HG02943 (cell line): ENCODE data around the gene CILP2.

Experiments
- ATAC-seq: cut with Tn5 transposase; IDR thresholded peaks from one replicate; pipeline ENCODE4 v1.9.1; 2021; ENCODE audit warnings: mild to moderate bottlenecking, low read depth, moderate library complexity; ENCODE audit not compliant: unreplicated experiment

The CILP2 gene

DNA sequence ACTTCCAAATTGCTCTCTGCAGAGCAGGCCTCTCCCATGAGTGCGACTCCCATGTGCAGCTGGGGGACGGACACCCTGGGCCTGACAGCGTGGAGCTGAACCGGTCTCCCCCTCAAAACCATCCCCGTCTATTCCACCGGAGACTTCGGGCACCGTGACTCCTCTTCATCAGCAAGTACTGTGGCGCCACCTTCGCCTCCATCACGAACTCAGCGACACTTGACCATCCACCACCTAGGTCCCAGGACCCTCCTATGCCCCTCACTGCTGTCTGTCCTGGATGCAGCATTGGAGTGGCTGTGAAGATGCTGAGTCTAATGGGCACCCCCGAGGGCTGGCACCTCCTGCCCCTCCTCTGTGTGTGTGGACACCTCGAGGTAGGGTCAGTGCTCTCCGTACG is 20.6 kb downstream of the CILP2 start:
- no peak for ATAC-seq

DNA sequence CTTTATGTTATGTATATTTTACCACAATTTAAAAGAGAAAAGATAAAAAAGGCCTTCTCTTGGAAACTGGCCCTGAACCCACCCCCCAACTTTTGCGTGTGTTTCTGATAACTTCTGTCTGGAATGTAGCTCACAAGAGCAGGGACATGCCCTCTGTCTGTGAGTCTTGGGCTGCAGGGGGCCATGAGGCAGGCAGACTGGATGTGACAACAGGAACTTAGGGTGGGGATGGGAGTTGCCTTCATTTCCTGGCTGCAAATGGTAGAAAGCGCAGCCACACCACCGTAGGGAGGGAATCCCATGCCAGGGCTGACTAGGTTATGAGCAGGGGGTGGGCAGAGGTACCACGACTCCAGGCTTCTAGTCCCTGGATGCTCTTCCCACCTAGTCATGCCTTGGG is 21.9 kb downstream of the CILP2 start:
- no peak for ATAC-seq

DNA sequence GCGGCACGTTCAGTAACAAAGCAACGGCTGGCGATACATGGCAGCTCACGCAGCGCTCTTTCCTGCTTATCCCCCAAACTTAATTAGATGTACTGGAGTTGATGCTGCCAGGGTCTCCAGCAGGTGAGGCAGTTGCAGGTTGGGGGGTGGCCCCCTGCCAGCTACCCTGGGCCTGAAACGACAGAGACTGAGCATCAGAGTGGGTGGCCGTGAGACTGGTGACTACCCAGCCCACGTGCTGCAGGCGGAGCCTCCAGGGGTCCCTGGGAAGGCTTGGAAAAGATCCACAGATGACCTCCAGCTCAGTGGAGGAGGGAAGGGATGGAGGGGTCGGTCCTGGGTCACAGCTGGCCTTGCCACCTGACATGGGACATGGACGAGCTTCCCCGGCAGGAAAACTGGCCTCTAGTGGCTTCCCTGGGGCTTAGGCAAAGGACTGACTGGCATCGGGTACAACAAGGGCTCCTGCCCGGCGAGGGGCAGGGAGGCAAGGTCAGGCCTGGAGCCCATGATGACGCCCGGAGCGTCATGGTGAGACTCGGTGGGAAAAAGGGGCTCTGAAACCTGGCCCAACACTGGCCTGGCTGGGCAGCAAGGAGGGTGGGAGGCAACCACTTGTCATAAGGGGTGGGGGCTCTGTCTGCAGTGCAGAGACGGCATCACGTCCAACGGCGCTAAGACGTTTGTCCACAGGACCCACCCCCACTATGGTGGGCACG is 24.0 kb downstream of the CILP2 start:
- no peak for ATAC-seq

DNA sequence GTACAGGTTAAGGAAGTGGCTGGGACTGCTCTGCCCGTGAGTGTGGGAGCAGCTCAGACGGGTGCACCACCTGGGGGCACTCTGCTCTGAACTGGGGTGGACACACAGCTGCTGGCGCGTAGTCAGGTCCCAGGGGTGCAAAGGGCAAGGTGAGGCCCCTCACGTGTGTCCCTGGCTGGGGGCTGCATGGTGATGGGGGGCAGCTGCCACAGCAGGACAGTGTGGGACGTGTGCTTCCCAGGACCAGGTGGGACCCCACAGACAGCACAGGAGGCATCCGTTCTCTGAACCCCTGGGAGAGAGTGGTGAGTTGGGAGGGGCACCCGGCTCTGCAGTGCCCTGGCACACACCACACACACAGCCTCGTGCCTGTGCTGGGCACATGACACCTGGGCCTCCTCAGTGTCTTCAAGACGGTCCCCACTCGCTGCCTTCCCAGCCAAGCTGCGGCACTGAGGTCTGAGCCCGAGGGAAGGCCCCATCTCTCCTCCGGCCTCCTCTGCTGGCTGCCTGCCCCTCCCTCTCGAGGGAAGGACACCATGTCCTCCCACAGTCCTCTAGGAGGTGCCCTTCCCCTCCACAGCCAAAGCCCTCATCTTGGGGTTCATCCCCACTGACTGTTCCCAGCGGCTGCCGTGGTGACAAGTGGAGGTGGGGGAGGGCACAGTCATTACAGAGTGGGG is 24.7 kb downstream of the CILP2 start:
- ATAC-seq: no peak

DNA sequence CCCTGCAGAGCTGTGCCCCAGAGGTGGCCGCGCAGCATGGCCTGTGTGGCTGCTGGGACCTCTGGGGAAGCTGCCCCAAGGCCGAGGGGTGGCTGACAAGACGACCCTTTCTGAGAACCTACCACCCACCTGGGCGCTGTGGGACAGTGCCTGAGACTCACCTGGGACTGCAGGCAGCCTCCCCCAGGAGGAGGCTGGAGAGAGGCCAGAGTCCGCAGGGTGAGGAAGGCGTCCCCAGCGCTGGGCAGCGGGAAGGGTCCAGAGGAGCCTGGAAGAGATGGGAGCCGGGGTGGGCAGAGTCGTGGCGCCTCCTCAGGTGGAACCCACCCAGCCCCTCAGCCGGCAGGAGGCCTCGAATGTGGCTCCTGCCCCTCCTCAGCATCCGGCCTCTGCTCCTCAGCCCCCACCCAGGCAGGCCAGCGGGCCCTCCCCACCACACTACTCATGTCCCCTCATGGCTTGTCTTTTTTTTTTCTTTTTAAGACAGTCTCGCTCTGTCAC is 25.3 kb downstream of the CILP2 start:
- no peak for ATAC-seq

DNA sequence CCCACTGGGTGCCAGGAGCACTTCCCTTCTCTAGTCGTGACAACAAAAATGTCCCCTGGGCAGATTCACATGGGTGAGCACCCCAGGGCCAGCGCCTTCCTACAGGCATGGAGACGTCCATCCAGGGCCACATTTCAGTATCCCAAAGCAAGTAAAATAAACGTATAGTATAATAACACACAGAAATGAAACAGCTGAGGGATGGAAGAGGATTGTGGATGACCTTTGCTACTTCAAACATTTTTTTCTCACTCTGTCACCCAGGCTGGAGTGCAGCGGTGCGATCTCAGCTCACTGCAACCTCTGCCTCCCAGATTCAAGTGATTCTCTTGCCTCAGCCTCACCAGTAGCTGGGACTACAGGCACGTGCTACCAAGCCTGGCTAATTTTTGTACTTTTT is 28.2 kb downstream of the CILP2 start:
- ATAC-seq: no peak

DNA sequence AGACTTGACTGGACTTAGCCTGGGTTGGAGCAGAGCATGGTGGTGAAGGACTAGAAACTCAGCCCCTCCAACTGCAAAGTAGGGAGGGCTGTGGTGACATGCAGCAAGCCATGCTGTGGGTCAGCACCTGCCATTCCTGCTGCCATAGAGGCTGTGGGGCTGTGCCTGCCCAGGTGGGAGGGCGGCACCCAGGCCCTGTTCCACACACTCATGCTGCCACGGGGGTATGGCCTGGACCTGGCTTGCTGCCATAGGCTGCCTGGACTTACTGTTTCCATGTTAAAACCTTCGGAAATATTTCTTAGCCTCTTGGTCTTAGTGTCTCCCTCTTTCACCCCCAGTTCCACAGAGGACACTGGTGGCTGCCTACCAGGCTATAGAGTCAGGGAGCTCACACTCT is 29.3 kb downstream of the CILP2 start:
- ATAC-seq: no peak

DNA sequence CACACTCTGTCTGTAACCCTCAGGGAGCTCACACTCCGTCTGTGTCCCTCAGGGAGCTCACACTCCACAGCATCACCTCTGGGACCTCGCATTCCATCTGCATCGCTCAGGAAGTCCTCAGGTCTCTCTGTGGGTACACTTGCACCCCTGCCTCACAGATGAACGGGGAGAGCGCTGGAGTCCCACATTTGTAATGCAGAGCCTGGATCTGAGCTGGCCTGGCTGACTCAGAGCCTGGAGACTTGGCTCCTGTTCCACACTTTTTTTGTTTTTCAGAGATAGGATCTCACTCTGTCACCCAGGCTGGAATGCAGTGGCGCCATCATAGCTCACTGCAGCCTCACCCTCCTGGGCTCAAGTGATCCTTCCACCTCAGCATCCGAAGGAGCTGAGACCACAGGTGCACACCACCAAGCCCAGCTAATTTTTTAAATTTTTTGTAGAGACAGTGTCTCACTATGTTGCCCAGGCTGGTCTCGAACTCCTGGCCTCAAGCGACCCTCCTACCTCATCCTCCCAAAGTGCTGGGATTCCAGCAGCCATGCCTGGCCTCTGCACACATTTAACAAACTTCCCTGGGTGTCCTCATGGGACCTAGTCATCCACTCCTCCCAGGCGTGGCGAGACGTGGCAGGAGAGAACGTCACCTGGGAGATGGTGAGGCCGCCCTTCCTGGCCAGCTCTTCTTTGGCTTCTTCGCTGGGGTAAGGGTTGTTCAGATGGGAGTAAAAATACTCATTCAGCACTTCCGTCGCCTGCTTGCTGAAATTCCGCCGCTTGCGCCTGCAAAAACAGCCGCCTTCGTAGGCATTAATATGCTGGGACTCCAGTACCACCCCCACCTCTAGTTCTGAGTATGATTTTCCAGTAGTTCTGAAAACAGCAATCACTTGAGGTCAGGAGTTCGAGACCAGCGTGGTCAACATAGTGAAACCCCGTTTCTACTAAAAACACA is 31.0 kb downstream of the CILP2 start:
- ATAC-seq: no peak

DNA sequence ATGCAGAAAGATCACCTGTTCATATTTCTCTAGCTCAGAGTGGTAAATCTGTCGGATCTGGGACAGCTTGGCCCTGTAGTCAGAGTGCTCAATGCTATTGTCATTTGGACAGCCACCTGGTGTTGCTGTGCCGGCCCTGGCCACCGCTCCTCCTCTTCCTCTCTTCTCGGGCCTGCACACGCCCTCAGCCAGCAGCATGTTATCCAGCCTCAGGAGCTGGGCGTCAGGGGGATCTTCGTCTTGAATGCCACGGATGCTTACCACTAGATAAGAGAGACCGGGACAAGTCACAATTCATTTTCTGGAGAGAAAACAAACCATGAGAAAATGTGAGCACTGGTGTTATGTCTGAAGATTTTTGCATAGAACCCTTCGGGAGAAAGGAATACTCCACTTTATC is 32.5 kb downstream of the CILP2 start:
- no peak for ATAC-seq

DNA sequence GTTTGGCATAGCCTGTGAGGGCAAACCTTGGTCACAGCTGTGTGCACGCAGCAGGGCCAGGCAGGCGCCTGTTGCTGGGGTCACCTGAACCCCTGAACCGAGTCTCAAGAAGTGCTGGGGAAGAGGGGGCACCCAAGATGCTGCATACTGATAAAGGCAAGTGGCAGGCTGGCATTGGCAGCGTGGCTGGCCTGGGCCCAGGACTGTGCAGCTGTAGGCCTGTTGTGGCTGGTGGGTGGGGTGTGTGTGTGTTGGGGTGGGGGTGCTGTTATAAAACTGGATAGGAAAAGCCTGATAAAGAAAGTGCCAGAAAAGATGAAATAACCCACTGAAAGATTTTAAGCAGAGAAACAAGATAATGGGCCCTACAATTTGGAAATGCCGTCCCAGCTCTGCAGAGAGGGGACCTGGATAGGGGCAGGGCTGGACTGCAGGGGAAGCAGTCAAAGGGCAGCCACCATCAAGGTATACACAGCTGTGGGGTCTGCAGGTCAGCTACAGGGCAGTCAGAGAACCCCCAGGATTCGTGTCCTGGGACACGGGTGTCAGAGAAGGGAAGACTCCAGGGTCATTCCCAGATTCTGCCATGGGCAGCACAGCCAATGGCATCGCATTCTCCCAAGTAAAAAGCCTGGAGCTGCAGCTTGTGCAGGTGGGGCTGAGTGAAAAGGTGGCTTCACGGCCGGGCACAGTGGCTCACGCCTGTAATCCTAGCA is 33.2 kb downstream of the CILP2 start:
- no peak for ATAC-seq

DNA sequence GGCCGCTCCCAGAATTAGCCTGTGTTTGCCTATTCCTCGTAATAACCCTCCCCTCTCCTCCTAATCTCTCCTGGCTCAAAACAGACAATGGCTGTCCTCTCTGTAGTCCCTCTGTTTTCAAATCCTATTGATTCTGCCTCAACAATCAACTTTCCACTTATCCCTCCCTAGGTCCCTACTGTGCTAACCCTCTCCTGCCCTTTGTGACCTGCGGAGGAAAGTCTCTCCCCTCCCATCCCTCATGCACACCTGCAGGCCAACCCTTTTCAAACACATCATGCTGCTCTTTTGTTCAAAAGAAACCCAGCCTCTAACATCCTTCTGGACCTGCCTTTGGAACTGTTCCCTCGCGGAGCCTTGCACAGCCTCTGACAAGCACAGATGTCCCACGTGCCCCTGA is 37.3 kb downstream of the CILP2 start:
- no peak for ATAC-seq

DNA sequence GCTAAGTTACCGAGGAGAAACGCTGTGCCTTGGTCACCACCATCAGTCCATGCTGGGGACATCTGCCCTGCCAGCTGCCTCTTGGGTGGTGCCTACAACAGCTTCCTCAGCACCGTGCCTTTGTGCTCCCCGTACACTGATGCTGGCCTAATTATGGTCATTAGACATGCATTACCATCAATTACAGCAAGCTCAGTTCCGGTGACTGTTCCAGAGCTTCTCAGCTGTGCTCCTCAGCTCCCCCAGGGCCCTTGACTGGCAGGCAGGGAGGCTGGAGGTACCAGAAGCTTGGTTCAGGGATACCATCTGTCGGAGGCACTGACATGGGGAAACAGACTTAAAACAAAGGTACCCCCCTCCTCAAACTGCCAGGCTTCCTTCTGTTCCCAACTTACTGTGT is 40.2 kb downstream of the CILP2 start:
- no peak for ATAC-seq

DNA sequence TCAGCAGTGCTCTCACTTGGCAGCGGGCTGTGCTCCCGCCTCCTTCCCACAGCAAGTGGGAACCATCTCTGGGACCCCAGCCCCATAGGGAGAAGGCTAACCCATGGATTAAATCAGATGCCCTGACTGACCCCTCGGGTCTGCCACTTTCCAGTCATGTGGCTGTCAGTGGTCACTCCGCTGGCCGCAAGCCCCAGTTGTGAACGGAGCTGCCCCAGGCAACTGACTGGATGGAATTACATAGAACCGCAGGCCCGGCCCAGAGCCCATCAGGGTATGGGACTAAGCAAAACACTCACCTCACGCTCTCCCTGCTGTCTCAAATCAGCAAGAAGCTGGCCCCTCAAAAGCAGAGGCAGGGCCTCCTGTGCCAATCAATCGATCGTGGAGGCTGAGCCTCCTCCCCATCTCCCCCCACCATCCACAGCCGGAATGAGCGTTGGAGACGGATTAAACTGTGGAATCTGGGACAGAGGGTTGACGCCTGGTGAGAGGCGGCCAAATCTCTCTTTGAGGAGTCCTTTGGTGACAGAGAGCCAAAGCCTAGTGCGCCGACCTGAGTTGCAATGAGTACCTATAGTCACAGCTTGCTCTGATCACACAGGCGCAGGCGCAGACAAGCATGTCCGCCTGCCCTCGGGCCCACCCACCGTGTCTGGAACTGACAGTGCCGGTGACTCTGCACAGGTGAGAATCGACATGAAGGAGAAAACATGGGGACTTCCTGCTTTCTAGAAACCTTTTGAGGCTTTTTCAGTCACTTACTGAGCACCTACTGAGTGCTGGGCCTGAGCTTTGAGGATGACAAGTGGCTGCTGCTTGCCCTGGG is 41.7 kb downstream of the CILP2 start:
- ATAC-seq: no peak

DNA sequence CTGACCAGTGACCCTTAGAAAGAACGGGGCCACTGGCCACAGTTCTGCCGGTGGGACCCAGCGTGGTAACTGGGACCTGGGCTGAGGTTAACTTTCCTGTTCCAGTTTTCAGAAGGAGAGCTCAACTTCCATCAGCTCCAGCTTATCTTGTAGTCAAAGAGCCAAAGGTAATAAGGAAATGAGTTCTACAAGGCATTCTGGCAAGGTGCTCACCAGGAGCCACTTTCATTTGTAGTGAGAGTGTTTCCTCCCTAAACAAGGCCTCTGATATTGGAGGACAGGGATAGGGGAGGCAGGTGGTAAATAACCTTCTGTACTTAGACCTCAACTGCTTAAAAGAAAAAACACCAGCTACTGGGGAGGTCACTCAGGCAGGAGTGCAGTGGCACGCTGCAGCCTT is 42.4 kb downstream of the CILP2 start:
- ATAC-seq: no peak

DNA sequence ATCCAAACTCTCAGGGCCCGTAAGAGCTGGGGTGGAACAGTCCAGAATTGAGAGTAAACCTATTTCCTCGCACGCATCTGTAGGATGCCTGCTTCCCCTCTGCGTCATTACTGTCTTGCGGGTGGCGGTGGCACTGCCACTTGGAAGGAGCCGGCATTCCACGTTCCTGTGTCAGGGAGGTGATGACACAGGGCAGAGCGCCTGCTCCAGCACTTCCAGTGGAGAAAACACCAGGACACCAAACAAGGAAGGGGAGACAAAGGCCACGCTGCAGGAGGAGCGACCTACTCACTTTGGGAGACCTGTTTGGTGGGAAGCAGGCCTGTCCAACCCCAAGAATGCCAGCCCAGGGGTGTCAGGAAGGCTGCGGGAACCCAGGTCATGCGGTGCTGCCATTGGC is 43.3 kb downstream of the CILP2 start:
- no peak for ATAC-seq

DNA sequence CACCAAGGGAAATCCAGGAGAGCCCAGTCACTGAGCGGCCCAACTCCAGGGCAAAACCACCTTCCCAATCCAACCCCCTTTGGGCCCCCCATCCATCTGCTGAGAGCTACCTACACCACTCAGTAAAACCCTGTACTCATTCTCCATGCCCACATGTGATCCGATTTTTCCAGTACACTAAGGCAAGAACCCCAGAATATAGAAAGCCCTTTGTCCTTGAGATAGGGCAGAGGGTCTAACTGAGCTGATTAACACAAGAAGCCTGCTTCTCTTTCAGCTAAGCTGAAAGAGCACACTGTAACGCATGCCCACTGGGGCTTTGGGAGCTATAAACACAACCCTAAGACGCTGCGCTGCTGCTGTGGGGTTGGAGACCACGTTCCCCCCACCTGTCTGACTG is 44.4 kb downstream of the CILP2 start:
- no peak for ATAC-seq

DNA sequence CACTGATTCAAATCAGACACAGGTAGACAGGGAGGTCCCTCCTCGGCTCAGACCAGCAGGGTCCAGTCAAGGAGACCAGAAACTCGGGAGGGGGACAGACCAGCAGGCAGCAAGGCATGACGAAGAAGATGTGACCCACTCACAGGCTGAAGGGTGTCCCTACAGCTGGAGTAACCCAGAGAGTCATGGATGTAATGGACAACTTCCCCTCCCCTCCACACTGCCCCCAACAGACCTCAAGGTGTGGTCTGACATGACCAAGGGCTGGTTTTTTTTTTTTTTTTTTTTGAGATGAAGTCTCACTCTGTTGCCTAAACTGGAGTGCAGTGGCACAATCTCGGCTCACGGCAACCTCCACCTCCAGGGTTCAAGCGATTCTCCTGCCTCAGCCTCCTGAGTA is 46.3 kb downstream of the CILP2 start:
- ATAC-seq: no peak

DNA sequence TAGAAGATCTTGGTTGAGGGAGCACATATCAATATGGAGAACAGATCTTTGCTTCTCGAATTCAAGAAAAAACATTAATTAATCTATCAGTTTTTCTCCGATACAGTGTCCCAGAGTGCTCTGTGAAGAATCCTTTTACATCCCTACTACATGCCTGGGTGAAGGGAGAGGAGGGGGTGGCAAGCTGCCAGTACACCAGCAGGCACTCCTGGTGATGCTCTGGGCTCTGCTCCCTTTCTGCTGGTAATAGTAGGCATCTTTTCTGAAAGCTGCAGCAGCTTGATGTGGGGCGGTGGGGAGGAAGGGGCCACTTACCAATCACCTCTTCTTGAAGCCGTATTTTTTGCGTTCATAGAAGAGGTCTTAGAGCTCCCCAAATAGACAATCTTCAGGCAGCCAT is 49.7 kb downstream of the CILP2 start:
- no peak for ATAC-seq

DNA sequence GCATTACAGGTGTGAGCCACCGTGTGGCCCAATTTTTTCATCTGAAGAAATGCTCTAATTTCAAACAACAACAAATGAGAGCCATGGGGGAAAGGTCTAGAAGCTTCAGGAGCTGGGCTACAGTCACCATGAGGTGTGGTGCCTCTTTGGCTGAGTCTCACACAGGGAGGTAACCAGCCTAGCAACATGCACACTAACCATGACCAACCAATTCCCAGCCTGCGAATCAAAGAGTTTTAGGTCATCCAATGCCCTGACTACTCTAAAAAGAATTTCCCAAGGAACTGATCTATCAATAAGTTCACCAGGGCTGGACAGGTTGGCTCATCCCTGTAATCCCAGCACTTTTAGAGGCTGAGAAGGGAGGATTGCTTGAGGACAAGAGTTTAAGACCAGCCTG is 50.5 kb downstream of the CILP2 start:
- no peak for ATAC-seq
